Measurements from ENCODE around the gene CALHM1.

CALHM1 gene

GRCh38 chr10:103416436-103417147 is 42.1 kb downstream of the CALHM1 start:
- H3K4me3 ChIP-seq (ENCODE audit: low read depth, low read length): no peak overlapping the region
- DNase-seq (ENCODE audit: low read depth): peak; percentile 43
- peak; percentile 53 for TF ChIP-seq CTCF (IDR thresholded peaks at IDR 0.05; ENCODE audit: low read depth, low read length, missing control alignments)

DNA sequence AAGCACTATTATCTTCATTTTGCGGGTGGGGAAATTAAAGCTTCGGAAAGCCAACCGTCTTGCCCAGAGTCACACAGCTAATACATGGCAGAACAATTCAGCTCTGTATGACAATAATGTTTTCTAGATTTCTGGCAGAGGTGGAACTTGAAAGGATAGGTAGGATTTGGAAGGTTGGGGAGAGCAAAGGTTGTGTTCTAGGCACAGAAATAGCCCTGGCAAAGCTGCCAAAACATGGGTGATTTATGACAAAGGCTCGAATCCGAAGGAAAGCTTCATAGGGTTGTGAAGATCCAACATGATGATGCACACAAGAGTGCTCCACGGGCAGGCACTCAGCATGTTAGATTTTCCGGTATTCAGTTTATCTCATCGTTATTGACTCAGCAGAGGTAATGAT is 43.1 kb downstream of the CALHM1 start:
- no peak for TF ChIP-seq CTCF (IDR thresholded peaks at IDR 0.05; ENCODE audit: low read depth, low read length, missing control alignments)
- no peak for DNase-seq (ENCODE audit: low read depth)
- H3K4me3 ChIP-seq (ENCODE audit: low read depth, low read length): no peak overlapping the region

DNA sequence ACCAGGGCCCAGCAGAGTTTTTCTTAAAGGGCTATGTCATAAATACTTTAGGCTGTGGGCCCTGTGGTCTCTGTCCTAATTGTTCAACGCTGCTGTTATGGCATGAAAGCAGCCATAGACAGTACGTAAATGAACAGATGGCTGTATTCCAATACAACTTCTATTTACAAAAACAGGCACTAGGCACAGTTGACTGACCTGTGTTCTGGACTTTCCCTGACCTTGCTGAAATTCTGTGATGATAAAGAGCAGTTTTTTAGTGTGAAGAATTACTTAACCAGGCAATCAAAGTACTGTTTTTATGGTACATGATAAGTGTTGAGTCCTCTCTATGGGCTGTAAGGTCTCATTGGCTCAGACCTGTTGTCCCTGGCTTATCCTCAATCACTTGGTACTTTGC is 45.1 kb downstream of the CALHM1 start:
- no peak for DNase-seq (ENCODE audit: low read depth)
- TF ChIP-seq CTCF (IDR thresholded peaks at IDR 0.05; ENCODE audit: low read depth, low read length, missing control alignments): no peak
- no peak overlapping the region for H3K4me3 ChIP-seq (ENCODE audit: low read depth, low read length)
